A673 (cell line): ENCODE measurements around the gene AHDC1. TPM values are rescaled to one million over a fixed set of nuclear protein-coding genes. Genes with fewer than 3 reads are reported as not detected.

Experiments
- BruUV-seq: library from RNA; stranded (reverse); fragments of 400-500 nt; replicated peaks from 2 replicates; lab custom pipeline; 2021; lab: Mats Ljungman, UMichigan
- CTCF ChIA-PET: fragments of 300-600 bp; sonication (Branson Sonifier 250); formaldehyde crosslinking; loops from one replicate; lab custom pipeline; 2022; ENCODE audit warnings: antibody characterized with exemption; lab: Charles Lee
- POLR2A ChIA-PET: fragments of 300-600 bp; sonication (Branson Sonifier 250); formaldehyde crosslinking; loops from one replicate; lab custom pipeline; 2022; ENCODE audit warnings: antibody characterized with exemption; ENCODE audit not compliant: low non-redundant PET; lab: Charles Lee
- DNase-seq: peaks from one replicate; pipeline ENCODE4 v3.0.0-alpha.2; 2015; ENCODE audit warnings: low spot score
- H3K27ac ChIP-seq: fragments of 200-600 bp; sonication (generic); 2 replicates; pipeline ENCODE4 v1.5.1; 2016; ENCODE audit warnings: mixed run types, low read depth, mild to moderate bottlenecking, mixed read lengths, antibody characterized with exemption, low read length; ENCODE audit not compliant: poor library complexity, severe bottlenecking
- H3K27me3 ChIP-seq: fragments of 200-600 bp; sonication (generic); replicated peaks from 2 replicates; pipeline ENCODE4 v1.6.1; 2017; ENCODE audit warnings: mixed run types, low read depth, mild to moderate bottlenecking, mixed read lengths, antibody characterized with exemption, low read length; ENCODE audit not compliant: insufficient read depth, poor library complexity
- H3K36me3 ChIP-seq: fragments of 200-600 bp; sonication (generic); 2 replicates; pipeline ENCODE4 v1.6.1; 2016; ENCODE audit warnings: mixed run types, mild to moderate bottlenecking, mixed read lengths, antibody characterized with exemption, low read length; ENCODE audit not compliant: insufficient read depth, poor library complexity, severe bottlenecking
- H3K4me1 ChIP-seq: fragments of 200-600 bp; sonication (generic); 2 replicates; pipeline ENCODE4 v1.6.1; 2017; ENCODE audit warnings: mixed run types, mild to moderate bottlenecking, mixed read lengths, antibody characterized with exemption, low read length; ENCODE audit not compliant: insufficient read depth, poor library complexity, severe bottlenecking
- H3K4me3 ChIP-seq: fragments of 200-600 bp; sonication (generic); 2 replicates; pipeline ENCODE4 v1.5.1; 2016; ENCODE audit warnings: low read depth, mixed run types, mild to moderate bottlenecking, mixed read lengths, low read length; ENCODE audit not compliant: poor library complexity, severe bottlenecking
- H3K9me3 ChIP-seq: fragments of 200-600 bp; sonication (generic); 2 replicates; pipeline ENCODE4 v1.6.1; 2016; ENCODE audit warnings: mixed run types, low read depth, mild to moderate bottlenecking, mixed read lengths, antibody characterized with exemption, low read length; ENCODE audit not compliant: poor library complexity, severe bottlenecking
- CTCF ChIP-seq: fragments of 300-800, 200-600 bp; sonication (generic); conservative IDR thresholded peaks from 2 replicates; pipeline ENCODE4 v1.5.1; 2017; ENCODE audit warnings: low read depth, mild to moderate bottlenecking, antibody characterized with exemption, low read length, moderate library complexity, mixed read lengths
- EZH2 ChIP-seq: fragments of 200-600 bp; sonication (generic); IDR thresholded peaks from 2 replicates; pipeline ENCODE4 v1.6.1; 2017; ENCODE audit warnings: borderline replicate concordance, low read depth, mild to moderate bottlenecking, mixed read lengths, antibody characterized with exemption, low read length; ENCODE audit not compliant: poor library complexity, severe bottlenecking
- intact Hi-C: fragments of 100-400 bp; cut with micrococcal nuclease; formaldehyde crosslinking; loops from one replicate; pipeline ENCODE4 v1.10.0; 2022; ENCODE audit not compliant: unreplicated experiment
- total RNA-seq: library from RNA; stranded (reverse); gene quantifications from 2 replicates; pipeline ENCODE4 v1.2.3, GENCODE V29; 2021

Gene AHDC1
- total RNA-seq, 1 experiment from 2014 or later, result 33.2 TPM

- H3K27me3 ChIP-seq, result no peaks in the 10 kb centered on the region
- H3K9me3 ChIP-seq, result no peaks in the 10 kb centered on the region
- no peaks in the 10 kb centered on the region for H3K36me3 ChIP-seq
- no peak overlapping the region for H3K4me3 ChIP-seq
- no TSS peak for BruUV-seq
- no peak overlapping the region for H3K27ac ChIP-seq
- DNase-seq, result no peak
- TF ChIP-seq CTCF (no peak), EZH2 (no peak)
- intact Hi-C loops, result no loop called here
- H3K4me1 ChIP-seq, result no peaks in the 10 kb centered on the region
- CTCF ChIA-PET, result no interaction called here
- POLR2A ChIA-PET, result no interaction called here
These were observed 29.3 kb upstream of the AHDC1 start for GRCh38 chr1:27633298-27633610.

- POLR2A ChIA-PET, result no interaction called here
- Histone ChIP-seq H3K9me3 (no peaks in the 10 kb centered on the region), H3K27me3 (no peaks in the 10 kb centered on the region), H3K4me1 (no peaks in the 10 kb centered on the region), H3K27ac (no peak overlapping the region), H3K36me3 (no peaks in the 10 kb centered on the region), H3K4me3 (no peak overlapping the region)
- no peak for DNase-seq
- BruUV-seq, result no TSS peak
- no peak for TF ChIP-seq CTCF
- no peak for TF ChIP-seq EZH2
- CTCF ChIA-PET, result no interaction called here
- intact Hi-C loops, result no loop called here
These were observed 28.7 kb upstream of the AHDC1 start for GRCh38 chr1:27632387-27633297.

- H3K4me3 ChIP-seq, result no peak overlapping the region
- no peaks in the 10 kb centered on the region for H3K9me3 ChIP-seq
- no peaks in the 10 kb centered on the region for H3K36me3 ChIP-seq
- intact Hi-C loops, result no loop called here
- TF ChIP-seq EZH2, result no peak
- CTCF ChIA-PET, result no interaction called here
- POLR2A ChIA-PET, result no interaction called here
- no TSS peak for BruUV-seq
- no peak for DNase-seq
- H3K4me1 ChIP-seq, result no peaks in the 10 kb centered on the region
- no peaks in the 10 kb centered on the region for H3K27me3 ChIP-seq
- H3K27ac ChIP-seq, result no peak overlapping the region
These were observed 27.0 kb upstream of the AHDC1 start for GRCh38 chr1:27630859-27631491.
